PFSK-1 (cell line): ENCODE measurements around the gene GALR2.

ENCODE experiments used
- FOXP2 ChIP-seq: optimal IDR thresholded peaks from 2 replicates; pipeline ENCODE3; 2011; ENCODE audit warnings: borderline replicate concordance, control low read depth, inconsistent platforms; ENCODE audit not compliant: insufficient read depth; ENCODE audit errors: extremely low read length, extremely low read depth
- POLR2AphosphoS5 ChIP-seq: IDR thresholded peaks from 2 replicates; pipeline ENCODE4 v1.6.1; 2012; ENCODE audit warnings: low read depth, mild to moderate bottlenecking, control low read depth, low read length, moderate library complexity
- SIN3A ChIP-seq: IDR thresholded peaks from 2 replicates; pipeline ENCODE4 v1.6.1; 2012; ENCODE audit warnings: mild to moderate bottlenecking, low read length, moderate library complexity, borderline replicate concordance; ENCODE audit not compliant: insufficient read depth
- TAF1 ChIP-seq: IDR thresholded peaks from 2 replicates; pipeline ENCODE4 v1.6.1; 2012; ENCODE audit warnings: low read length, control low read depth, borderline replicate concordance; ENCODE audit not compliant: insufficient read depth
- TF ChIP-seq, protein P1 (sequence below), 2 experiments: IDR thresholded peaks; 2 replicates each; pipeline versions ENCODE4 v1.6.1 to v1.8.0; 2011 to 2012; ENCODE audit warnings: low read depth in 2 of 2, low read length in 2 of 2, control low read depth in 1 of 2, inconsistent platforms in 1 of 2, mild to moderate bottlenecking in 1 of 2, moderate library complexity in 1 of 2; ENCODE audit not compliant: insufficient read depth in 1 of 2

The GALR2 gene

DNA sequence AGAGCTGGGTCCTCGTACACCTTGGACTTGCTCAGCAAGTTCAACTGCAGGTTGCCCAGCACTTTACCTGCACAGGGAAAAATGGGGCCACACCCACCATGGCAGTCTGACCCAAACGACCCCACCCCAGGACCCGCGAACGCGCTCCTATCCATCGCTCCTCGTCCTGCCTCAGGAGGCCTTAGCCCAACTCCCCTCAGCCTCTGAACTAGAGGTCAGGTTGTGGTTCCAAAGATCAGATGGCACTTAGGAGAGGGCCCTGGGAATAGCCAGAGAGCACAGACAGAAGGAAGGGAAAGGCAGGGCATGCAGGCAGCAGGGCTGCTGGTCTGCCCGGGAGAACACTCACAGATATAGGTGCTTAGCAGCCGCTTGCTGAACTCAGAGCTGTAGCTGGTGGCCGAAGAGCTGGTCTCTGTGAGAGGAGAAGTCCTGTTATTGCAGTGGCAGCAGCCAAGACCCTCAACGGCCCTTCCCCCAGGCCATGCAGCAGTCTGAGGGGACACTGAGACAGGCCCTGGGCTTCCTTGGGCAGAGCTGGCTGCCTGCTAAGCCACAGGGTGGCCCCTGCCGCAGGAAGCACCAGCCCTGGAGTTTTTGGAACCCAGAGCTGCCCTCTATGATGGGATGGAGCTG is 11.3 kb downstream of the GALR2 start:
- TF ChIP-seq FOXP2 (no peak), SIN3A (no peak), TAF1 (no peak), POLR2AphosphoS5 (no peak)
- TF ChIP-seq, protein P1, sequence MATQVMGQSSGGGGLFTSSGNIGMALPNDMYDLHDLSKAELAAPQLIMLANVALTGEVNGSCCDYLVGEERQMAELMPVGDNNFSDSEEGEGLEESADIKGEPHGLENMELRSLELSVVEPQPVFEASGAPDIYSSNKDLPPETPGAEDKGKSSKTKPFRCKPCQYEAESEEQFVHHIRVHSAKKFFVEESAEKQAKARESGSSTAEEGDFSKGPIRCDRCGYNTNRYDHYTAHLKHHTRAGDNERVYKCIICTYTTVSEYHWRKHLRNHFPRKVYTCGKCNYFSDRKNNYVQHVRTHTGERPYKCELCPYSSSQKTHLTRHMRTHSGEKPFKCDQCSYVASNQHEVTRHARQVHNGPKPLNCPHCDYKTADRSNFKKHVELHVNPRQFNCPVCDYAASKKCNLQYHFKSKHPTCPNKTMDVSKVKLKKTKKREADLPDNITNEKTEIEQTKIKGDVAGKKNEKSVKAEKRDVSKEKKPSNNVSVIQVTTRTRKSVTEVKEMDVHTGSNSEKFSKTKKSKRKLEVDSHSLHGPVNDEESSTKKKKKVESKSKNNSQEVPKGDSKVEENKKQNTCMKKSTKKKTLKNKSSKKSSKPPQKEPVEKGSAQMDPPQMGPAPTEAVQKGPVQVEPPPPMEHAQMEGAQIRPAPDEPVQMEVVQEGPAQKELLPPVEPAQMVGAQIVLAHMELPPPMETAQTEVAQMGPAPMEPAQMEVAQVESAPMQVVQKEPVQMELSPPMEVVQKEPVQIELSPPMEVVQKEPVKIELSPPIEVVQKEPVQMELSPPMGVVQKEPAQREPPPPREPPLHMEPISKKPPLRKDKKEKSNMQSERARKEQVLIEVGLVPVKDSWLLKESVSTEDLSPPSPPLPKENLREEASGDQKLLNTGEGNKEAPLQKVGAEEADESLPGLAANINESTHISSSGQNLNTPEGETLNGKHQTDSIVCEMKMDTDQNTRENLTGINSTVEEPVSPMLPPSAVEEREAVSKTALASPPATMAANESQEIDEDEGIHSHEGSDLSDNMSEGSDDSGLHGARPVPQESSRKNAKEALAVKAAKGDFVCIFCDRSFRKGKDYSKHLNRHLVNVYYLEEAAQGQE (IDR thresholded peaks at IDR 0.05; ENCODE audit: insufficient read depth in 1 of 2, low read depth in 2 of 2, low read length in 2 of 2) = no peak

DNA sequence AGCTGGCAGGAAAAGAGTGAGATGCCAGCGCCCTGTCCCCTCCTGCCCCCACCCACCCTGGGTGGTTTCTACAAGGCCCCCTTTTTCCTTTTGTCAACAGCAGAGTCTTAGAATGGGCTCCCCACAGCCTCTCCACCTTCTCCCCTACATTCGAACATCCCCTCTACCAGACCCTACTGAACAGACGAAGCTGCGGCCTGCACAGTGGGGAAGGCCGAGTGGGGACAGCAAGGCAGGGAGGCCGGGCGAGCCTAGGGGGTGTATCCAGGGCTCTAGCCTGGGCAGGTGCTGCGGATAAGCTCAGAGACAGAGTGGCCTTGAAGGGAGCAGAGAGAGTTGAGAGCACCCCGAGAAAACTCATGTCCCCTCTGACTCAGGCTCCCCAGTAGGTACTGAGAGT is 11.8 kb downstream of the GALR2 start:
- no peak for TF ChIP-seq POLR2AphosphoS5
- TF ChIP-seq, protein P1 (IDR thresholded peaks at IDR 0.05; ENCODE audit: insufficient read depth in 1 of 2, low read depth in 2 of 2, low read length in 2 of 2) = no peak
- TF ChIP-seq FOXP2 = no peak
- TF ChIP-seq SIN3A = no peak
- TF ChIP-seq TAF1 = no peak

DNA sequence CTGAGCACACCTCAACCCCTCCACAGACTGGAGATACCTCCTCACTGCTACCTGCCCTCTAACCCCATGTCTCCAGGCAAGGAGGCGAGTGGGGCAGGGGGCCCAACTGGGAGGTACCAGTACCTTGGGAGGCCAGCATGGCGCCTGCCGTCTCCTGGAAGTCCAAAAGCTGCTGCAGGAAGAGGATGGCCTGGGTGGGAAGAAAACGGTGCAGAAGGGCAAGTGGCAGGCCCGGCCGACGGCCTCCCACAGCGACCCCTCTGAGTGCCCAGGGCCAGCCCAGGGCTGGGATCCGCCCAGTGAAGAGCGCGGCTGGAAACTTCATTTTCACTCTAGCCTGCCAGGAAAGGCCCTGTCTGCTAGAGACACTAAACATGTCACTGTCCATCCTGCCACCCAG is 12.9 kb downstream of the GALR2 start:
- TF ChIP-seq POLR2AphosphoS5 (no peak), SIN3A (no peak), TAF1 (no peak), FOXP2 (no peak)
- TF ChIP-seq, protein P1 (IDR thresholded peaks at IDR 0.05; ENCODE audit: insufficient read depth in 1 of 2, low read depth in 2 of 2, low read length in 2 of 2) = no peak

DNA sequence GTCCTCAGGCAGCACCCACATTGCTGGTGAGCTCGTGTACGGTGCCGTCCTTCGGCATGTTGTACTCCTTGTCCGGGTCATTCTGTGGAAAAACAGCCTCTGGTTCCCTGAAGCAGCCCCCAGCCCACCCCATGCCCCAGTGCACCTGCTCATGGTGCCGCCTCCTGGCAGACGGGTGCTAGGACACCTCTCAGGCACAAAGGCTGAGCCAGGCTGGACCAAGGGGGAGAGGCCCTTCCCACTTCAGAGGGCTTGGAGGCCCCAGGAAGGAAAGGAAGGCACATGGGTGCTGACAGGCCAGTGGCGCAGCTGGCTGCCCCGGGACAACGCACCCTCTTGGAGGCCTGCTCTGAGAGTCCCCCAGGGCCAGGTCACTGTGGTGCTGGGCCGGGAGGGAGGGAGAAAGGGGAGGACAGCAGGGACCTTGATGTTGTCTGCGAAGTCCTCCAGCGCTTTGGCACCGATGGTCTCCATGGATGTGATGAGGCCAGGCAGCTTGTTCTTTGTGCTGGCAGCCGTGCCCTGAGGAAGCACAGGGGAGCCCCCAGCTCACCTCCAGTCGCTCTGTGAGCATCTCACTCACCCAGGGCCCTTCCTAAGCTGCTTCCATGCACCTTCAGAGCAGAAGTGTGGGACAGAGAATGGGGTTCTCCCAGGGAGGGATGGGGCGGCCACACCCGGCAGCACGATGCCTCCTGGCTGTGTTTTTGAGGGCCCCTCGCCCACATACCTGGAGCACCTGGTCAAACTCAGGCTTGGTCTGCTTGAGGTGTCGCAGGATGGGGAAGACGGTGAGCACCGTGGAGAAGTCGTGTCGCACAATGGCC is 13.7 kb downstream of the GALR2 start:
- TF ChIP-seq, protein P1 (IDR thresholded peaks at IDR 0.05; ENCODE audit: insufficient read depth in 1 of 2, low read depth in 2 of 2, low read length in 2 of 2) = no peak
- TF ChIP-seq POLR2AphosphoS5 (no peak), FOXP2 (no peak), SIN3A (no peak), TAF1 (no peak)
